B cell (primary cell): ENCODE results near the gene HOXA2. TPM values are rescaled to one million over a fixed set of nuclear protein-coding genes. Genes with fewer than 3 reads are reported as not detected.

ENCODE experiments used
- ATAC-seq: fragments of 200-7000 bp; cut with Tn5 transposase; one replicate; pipeline ENCODE4 v1.10.0; 2021; ENCODE audit warnings: low read depth, mild to moderate bottlenecking, moderate number of reproducible peaks, moderate library complexity
- CTCF ChIA-PET: fragments of 350-600 bp; sonication (Branson Sonifier 250); formaldehyde crosslinking; loops from one replicate; lab custom pipeline; 2021; ENCODE audit warnings: antibody characterized with exemption, inconsistent platforms; lab: Charles Lee
- POLR2A ChIA-PET: fragments of 350-600 bp; sonication (Branson Sonifier 250); formaldehyde crosslinking; loops from one replicate; lab custom pipeline; 2021; ENCODE audit warnings: antibody characterized with exemption; lab: Charles Lee
- DNase-seq: peaks from one replicate; pipeline ENCODE4 v3.0.0; 2013
- H2AFZ ChIP-seq: 2 replicates; pipeline ENCODE4 v1.6.1; 2012; ENCODE audit warnings: mild to moderate bottlenecking, low read depth, low read length; ENCODE audit not compliant: insufficient read depth, poor library complexity, severe bottlenecking
- H3K27ac ChIP-seq, 2 donors: 1 replicate in 1 of 2; 2 replicates in 1 of 2; pipeline ENCODE4 v1.5.1; 2012 to 2013; ENCODE audit warnings: low read length in 2 of 2, mild to moderate bottlenecking in 2 of 2, moderate library complexity in 1 of 2
- H3K27me3 ChIP-seq, 4 experiments: fragments of 200-600 bp in 1 of 4; sonication (generic) in 1 of 4; replicated peaks in 1 of 4; 1 replicate in 2 of 4; 2 replicates in 2 of 4; pipeline versions ENCODE4 v1.6.1 to v1.7.0; 2013 to 2016; ENCODE audit warnings: low read length in 3 of 4, mild to moderate bottlenecking in 2 of 4, mixed read lengths in 1 of 4, moderate library complexity in 1 of 4; ENCODE audit not compliant: insufficient read depth in 4 of 4, control insufficient read depth in 3 of 4; ENCODE audit errors: control extremely low read depth in 1 of 4
- H3K36me3 ChIP-seq, 2 experiments: replicated peaks in 1 of 2; 1 replicate in 1 of 2; 2 replicates in 1 of 2; pipeline versions ENCODE4 v1.6.1 to v1.7.1; 2013; ENCODE audit warnings: low read length in 1 of 2; ENCODE audit not compliant: insufficient read depth in 2 of 2, control insufficient read depth in 1 of 2; ENCODE audit errors: control extremely low read depth in 1 of 2, extremely low read depth in 1 of 2
- H3K4me1 ChIP-seq, 2 donors: fragments of 200-600 bp in 1 of 2; sonication (generic) in 1 of 2; 1 replicate in 1 of 2; 2 replicates in 1 of 2; pipeline versions ENCODE4 v1.5.1 to v1.6.1; 2013 to 2017; ENCODE audit warnings: low read length in 2 of 2; ENCODE audit not compliant: control insufficient read depth in 2 of 2, insufficient read depth in 2 of 2
- H3K4me2 ChIP-seq: replicated peaks from 2 replicates; pipeline ENCODE3; 2012; ENCODE audit warnings: mild to moderate bottlenecking, low read depth, low read length; ENCODE audit not compliant: poor library complexity, severe bottlenecking
- H3K4me3 ChIP-seq, 5 experiments: fragments of 200-600 bp in 1 of 5; sonication (generic) in 1 of 5; 1 replicate in 3 of 5; 2 replicates in 2 of 5; pipeline versions ENCODE4 v1.5.1 to v1.7.0; 2011 to 2016; ENCODE audit warnings: low read length in 4 of 5, mild to moderate bottlenecking in 4 of 5, low read depth in 2 of 5, control low read depth in 1 of 5, moderate library complexity in 1 of 5; ENCODE audit not compliant: insufficient read depth in 1 of 5; ENCODE audit errors: control extremely low read depth in 1 of 5, extremely low read depth in 1 of 5
- H3K79me2 ChIP-seq: fragments of 200-600 bp; sonication (generic); one replicate; pipeline ENCODE4 v1.6.0; 2016; ENCODE audit warnings: low read length; ENCODE audit not compliant: control insufficient read depth, insufficient read depth
- H3K9ac ChIP-seq: fragments of 200-600 bp; sonication (generic); 2 replicates; pipeline ENCODE4 v1.6.1; 2017; ENCODE audit warnings: mild to moderate bottlenecking, low read length, moderate library complexity
- H3K9me3 ChIP-seq, 3 donors: one replicate each; pipeline versions ENCODE4 v1.6.1 to v1.7.1; 2013; ENCODE audit warnings: low read length in 2 of 3; ENCODE audit not compliant: control insufficient read depth in 2 of 3, insufficient read depth in 1 of 3; ENCODE audit errors: control extremely low read depth in 1 of 3
- H4K20me1 ChIP-seq: 2 replicates; pipeline ENCODE4 v1.6.0; 2012; ENCODE audit warnings: mild to moderate bottlenecking, low read length; ENCODE audit not compliant: insufficient read depth, control insufficient read depth, poor library complexity, severe bottlenecking
- H3K27ac Mint-ChIP-seq: one replicate; pipeline ENCODE4 v1.8.0; 2021; ENCODE audit warnings: mixed read lengths
- H3K27me3 Mint-ChIP-seq: one replicate; pipeline ENCODE4 v1.8.0; 2021; ENCODE audit warnings: mixed read lengths
- H3K4me1 Mint-ChIP-seq: one replicate; pipeline ENCODE4 v1.8.0; 2021; ENCODE audit warnings: mixed read lengths
- H3K4me3 Mint-ChIP-seq: one replicate; pipeline ENCODE4 v1.8.0; 2021; ENCODE audit warnings: mixed read lengths
- H3K9me3 Mint-ChIP-seq: one replicate; pipeline ENCODE4 v1.8.0; 2022; ENCODE audit warnings: mixed read lengths; ENCODE audit not compliant: insufficient read depth
- CTCF ChIP-seq: fragments of 200-600 bp; IDR thresholded peaks from one replicate; pipeline ENCODE4 v1.8.0; 2022; ENCODE audit warnings: antibody characterized with exemption, mild to moderate bottlenecking
- EZH2 ChIP-seq: IDR thresholded peaks from 2 replicates; pipeline ENCODE4 v1.6.1; 2012; ENCODE audit warnings: borderline replicate concordance, low read depth, mild to moderate bottlenecking, moderate library complexity, low read length; ENCODE audit not compliant: insufficient read depth, poor library complexity, severe bottlenecking
- WGBS: methylation state at CpG from one replicate; pipeline ENCODE4 v1.1.5; 2013; ENCODE audit warnings: missing lambda C conversion rate; ENCODE audit not compliant: insufficient coverage; 5-methylcytosine and 5-hydroxymethylcytosine counted together
- intact Hi-C: fragments of 100-400 bp; cut with micrococcal nuclease; formaldehyde crosslinking; loops from one replicate; pipeline ENCODE4 v1.10.0; 2022
- polyA plus RNA-seq: library from polyadenylated mRNA; depleted of rRNA; stranded (reverse); fragments of >200 nt; gene quantifications from 2 replicates; pipeline ENCODE4 v1.2.3, GENCODE V29; 2012
- total RNA-seq, 2 donors: library from RNA; stranded (reverse); fragments of 120-200 nt in 1 of 2; gene quantifications; 1 replicate in 1 of 2; 2 replicates in 1 of 2; pipeline versions ENCODE4 v1.2.3 to v1.2.4, GENCODE V29; 2013 to 2022

Gene HOXA2
- total and polyA plus RNA-seq, 2 donors (not counting 1 experiment from before 2014, with no cell fraction given), result not detected

DNA sequence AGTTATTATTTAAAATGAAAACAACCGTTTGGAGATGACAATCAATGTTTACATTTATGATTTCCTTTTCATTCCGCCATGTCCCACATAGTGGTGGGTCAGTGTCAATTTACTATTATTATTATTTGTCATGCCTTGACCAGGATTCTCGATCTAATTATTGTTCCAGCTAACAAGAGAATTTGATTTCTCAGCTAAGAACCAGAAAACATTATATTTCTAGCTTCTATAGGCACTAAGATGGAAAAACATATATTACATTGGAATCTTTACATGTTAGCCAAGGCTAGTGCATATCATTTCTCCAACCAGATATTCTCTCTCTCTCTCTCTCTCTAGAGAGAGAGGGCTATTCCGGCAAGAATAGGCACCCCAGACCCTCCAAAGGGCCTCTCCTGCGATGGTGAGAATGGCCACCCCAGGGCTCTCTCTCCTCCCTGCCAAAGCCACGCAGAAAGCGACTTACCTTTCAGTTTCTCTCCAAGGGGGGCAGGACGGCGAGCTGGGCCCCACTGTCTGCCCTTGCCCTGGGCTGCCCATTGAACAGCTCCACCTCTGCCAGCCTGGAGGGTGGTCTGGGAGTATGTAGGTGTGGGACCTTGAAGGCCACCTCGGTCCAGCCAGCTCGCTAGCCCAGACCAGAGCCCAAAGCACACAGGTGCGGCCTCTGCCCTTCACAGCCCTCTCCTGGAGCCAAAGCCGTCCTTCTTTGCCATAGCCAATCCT is 47.5 kb upstream of the HOXA2 start:
- Histone ChIP-seq H3K36me3 (no peaks in the 10 kb centered on the region), H3K9ac (peak overlapping the region; percentile 30), H3K27ac (no peak overlapping the region), H3K27me3 (peaks cover 0 to 98% (median 81%) of the 10 kb centered on the region in 4 experiments), H2AFZ (no peak overlapping the region), H3K9me3 (peaks cover 0 to 84% (median 6%) of the 10 kb centered on the region in 3 donors), H3K79me2 (no peaks in the 10 kb centered on the region), H3K4me2 (peak overlapping the region; percentile 79), H3K4me1 (peaks cover 55 to 67% of the 10 kb centered on the region in 2 donors), H4K20me1 (peaks cover 10% of the 10 kb centered on the region), H3K4me3 (peak overlapping the region in 3 of 5 experiments; percentile 4 to 48 (median 33))
- H3K27ac Mint-ChIP-seq, result no peak overlapping the region
- H3K4me1 Mint-ChIP-seq, result peaks cover 41% of the 10 kb centered on the region
- 14% methylated on average over 10 of the region's 13 CpGs for WGBS
- TF ChIP-seq CTCF (no peak), EZH2 (no peak)
- ChIA-PET POLR2A (interaction anchor here (1.0 kb wide), 1 partner anchor 23 kb away, joined by 3 read pairs; no protein-coding TSS in a partner anchor), CTCF (interaction anchor here (0.6 to 6.9 kb wide), 21 partner anchors 9 to 1298 kb away, joined by 3 to 52 read pairs (median 3); no protein-coding TSS in a partner anchor)
- ATAC-seq, result no peak
- intact Hi-C loops, result loop anchor here (2.0 to 5.0 kb wide), 2 partner anchors 37 to 771 kb away; partner anchors contain the start of gene HOXA11
- peak overlapping the region; percentile 59 for H3K4me3 Mint-ChIP-seq
- no peak for DNase-seq
- H3K9me3 Mint-ChIP-seq, result no peaks in the 10 kb centered on the region
- peaks cover 71% of the 10 kb centered on the region for H3K27me3 Mint-ChIP-seq
